Keratinocyte (primary cell): Measurements from ENCODE around the gene HEMK1.

Experiments used
- EZH2 ChIP-seq: IDR thresholded peaks from one replicate; pipeline ENCODE4 v1.6.1; 2012; ENCODE audit warnings: inconsistent platforms, mild to moderate bottlenecking, low read length, moderate library complexity
- TF ChIP-seq, protein P1 (sequence below), 3 experiments: IDR thresholded peaks in 1 of 3; conservative IDR thresholded peaks in 1 of 3; optimal IDR thresholded peaks in 1 of 3; 2 replicates in 2 of 3; 3 replicates in 1 of 3; pipeline versions ENCODE3 to v1.5.1; 2011; ENCODE audit warnings: low read length in 3 of 3, mild to moderate bottlenecking in 3 of 3, moderate library complexity in 2 of 3, control low read depth in 1 of 3, inconsistent platforms in 1 of 3; ENCODE audit not compliant: insufficient read depth in 2 of 3; ENCODE audit errors: extremely low read depth in 1 of 3

DNA sequence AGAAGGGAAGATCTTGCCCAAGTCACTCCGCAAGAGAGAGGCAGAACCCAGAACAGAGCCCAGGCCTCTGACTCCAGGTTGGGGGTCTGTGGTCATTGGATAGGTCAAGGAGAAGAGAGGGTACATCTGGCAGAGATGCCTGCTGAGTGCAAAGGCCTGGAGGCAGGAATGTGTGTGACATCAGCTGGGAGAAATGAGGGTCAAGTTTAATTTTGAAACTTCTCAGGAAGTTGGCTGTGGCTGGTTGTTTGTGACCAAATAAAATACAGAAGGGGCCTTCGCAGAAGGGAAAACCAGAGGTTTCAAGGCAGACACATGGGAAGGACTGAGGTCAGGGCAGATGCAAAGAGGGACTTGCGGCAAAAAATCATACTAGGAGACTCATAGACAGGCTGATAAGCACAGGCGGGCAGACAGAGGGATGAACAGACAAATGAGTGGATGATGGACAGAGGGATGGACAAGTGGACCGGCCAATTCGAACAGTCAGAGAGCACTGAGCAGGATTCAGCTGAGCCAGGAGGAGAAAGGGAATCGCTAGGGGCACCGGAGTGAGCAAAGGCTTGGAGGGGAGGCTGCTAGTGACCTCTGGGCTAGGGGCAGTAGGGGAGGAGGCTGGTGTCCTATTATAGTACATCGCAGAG lies 37.1 kb upstream of the HEMK1 start:
- TF ChIP-seq, protein P1, sequence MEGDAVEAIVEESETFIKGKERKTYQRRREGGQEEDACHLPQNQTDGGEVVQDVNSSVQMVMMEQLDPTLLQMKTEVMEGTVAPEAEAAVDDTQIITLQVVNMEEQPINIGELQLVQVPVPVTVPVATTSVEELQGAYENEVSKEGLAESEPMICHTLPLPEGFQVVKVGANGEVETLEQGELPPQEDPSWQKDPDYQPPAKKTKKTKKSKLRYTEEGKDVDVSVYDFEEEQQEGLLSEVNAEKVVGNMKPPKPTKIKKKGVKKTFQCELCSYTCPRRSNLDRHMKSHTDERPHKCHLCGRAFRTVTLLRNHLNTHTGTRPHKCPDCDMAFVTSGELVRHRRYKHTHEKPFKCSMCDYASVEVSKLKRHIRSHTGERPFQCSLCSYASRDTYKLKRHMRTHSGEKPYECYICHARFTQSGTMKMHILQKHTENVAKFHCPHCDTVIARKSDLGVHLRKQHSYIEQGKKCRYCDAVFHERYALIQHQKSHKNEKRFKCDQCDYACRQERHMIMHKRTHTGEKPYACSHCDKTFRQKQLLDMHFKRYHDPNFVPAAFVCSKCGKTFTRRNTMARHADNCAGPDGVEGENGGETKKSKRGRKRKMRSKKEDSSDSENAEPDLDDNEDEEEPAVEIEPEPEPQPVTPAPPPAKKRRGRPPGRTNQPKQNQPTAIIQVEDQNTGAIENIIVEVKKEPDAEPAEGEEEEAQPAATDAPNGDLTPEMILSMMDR (optimal IDR thresholded peaks at IDR 0.05 in 1 of 3, IDR thresholded peaks at IDR 0.05 in 1 of 3, conservative IDR thresholded peaks at IDR 0.05 in 1 of 3; ENCODE audit: extremely low read depth in 1 of 3, insufficient read depth in 2 of 3, low read length in 3 of 3): peak in 1 of 3 experiments; percentile 4
- TF ChIP-seq EZH2: no peak
